WTC11 (cell line): ENCODE measurements around the gene GRIK5. TPM values are rescaled to one million over a fixed set of nuclear protein-coding genes. Genes with fewer than 3 reads are reported as not detected.
"Not testable (repeated sequence)": the region's sequence is repeated elsewhere in the genome, so short reads cannot be mapped to it uniquely, and the experiment has no call there.

Source experiments
- ATAC-seq: fragments of 200-7000 bp; cut with Tn5 transposase; 2 replicates; pipeline ENCODE4 v1.10.0; 2021; ENCODE audit warnings: mild to moderate bottlenecking, moderate library complexity
- CTCF ChIA-PET: fragments of 300-600 bp; sonication (Branson Sonifier 250); formaldehyde crosslinking; loops from one replicate; lab custom pipeline; 2021; ENCODE audit warnings: antibody characterized with exemption; lab: Charles Lee
- POLR2A ChIA-PET: fragments of 350-600 bp; sonication (Branson Sonifier 250); formaldehyde crosslinking; loops from one replicate; lab custom pipeline; 2021; ENCODE audit warnings: antibody characterized with exemption; lab: Charles Lee
- DNase-seq: peaks from one replicate; pipeline ENCODE4 v3.0.0; 2021; ENCODE audit warnings: low spot score
- H3K27ac Mint-ChIP-seq: 2 replicates; pipeline ENCODE4 v1.8.0; 2021; ENCODE audit warnings: mixed read lengths
- H3K27me3 Mint-ChIP-seq: 2 replicates; pipeline ENCODE4 v1.8.0; 2021; ENCODE audit warnings: low read depth, mild to moderate bottlenecking, moderate library complexity, mixed read lengths
- H3K36me3 Mint-ChIP-seq: 2 replicates; pipeline ENCODE4 v1.8.0; 2021; ENCODE audit warnings: mixed read lengths
- H3K4me1 Mint-ChIP-seq: 2 replicates; pipeline ENCODE4 v1.8.0; 2022; ENCODE audit warnings: mixed read lengths
- H3K4me3 Mint-ChIP-seq: 2 replicates; pipeline ENCODE4 v1.8.0; 2021; ENCODE audit warnings: mild to moderate bottlenecking, moderate library complexity, mixed read lengths
- H3K9me3 Mint-ChIP-seq: 2 replicates; pipeline ENCODE4 v1.8.0; 2021; ENCODE audit warnings: mixed read lengths
- CREM ChIP-seq: sonication (generic); formaldehyde crosslinking; IDR thresholded peaks from 2 replicates; pipeline ENCODE4 v1.8.1; 2022; ENCODE audit warnings: mild to moderate bottlenecking, missing genetic modification reagents, moderate library complexity
- ESRRA ChIP-seq: sonication (generic); formaldehyde crosslinking; IDR thresholded peaks from 2 replicates; pipeline ENCODE4 v1.8.1; 2022; ENCODE audit warnings: mild to moderate bottlenecking, missing genetic modification reagents, borderline replicate concordance
- HMGA2 ChIP-seq: fragments of 250-450 bp; sonication (Bioruptor Pico); IDR thresholded peaks from 2 replicates; pipeline ENCODE4 v1.4.0; 2021; ENCODE audit warnings: mild to moderate bottlenecking, moderate library complexity
- MXD4 ChIP-seq: fragments of 250-450 bp; sonication (Bioruptor Pico); IDR thresholded peaks from 2 replicates; pipeline ENCODE4 v1.8.0; 2021; ENCODE audit warnings: mild to moderate bottlenecking, moderate library complexity, borderline replicate concordance
- NFYB ChIP-seq: sonication (generic); formaldehyde crosslinking; conservative IDR thresholded peaks from 2 replicates; pipeline ENCODE4 v1.8.0; 2022; ENCODE audit warnings: low read depth, missing genetic modification reagents
- NR1H2 ChIP-seq: sonication (generic); formaldehyde crosslinking; IDR thresholded peaks from 2 replicates; pipeline ENCODE4 v1.9.0; 2021; ENCODE audit warnings: mild to moderate bottlenecking, moderate library complexity, missing genetic modification reagents
- RORB ChIP-seq: fragments of 250-450 bp; sonication (Bioruptor Pico); IDR thresholded peaks from 2 replicates; pipeline ENCODE4 v1.9.0; 2021; ENCODE audit warnings: mild to moderate bottlenecking
- TEAD1 ChIP-seq: sonication (generic); formaldehyde crosslinking; IDR thresholded peaks from 2 replicates; pipeline ENCODE4 v1.8.0; 2022; ENCODE audit warnings: mild to moderate bottlenecking, missing genetic modification reagents
- ZNF423 ChIP-seq: fragments of 250-450 bp; sonication (Bioruptor Pico); IDR thresholded peaks from 2 replicates; pipeline ENCODE4 v2.1.2; 2022; ENCODE audit warnings: mild to moderate bottlenecking, moderate library complexity
- ZNF671 ChIP-seq: fragments of 250-450 bp; sonication (Bioruptor Pico); IDR thresholded peaks from 2 replicates; pipeline ENCODE4 v1.8.0; 2021; ENCODE audit warnings: mild to moderate bottlenecking
- total RNA-seq: library from RNA; stranded (reverse); gene quantifications from 3 replicates; pipeline ENCODE4 v1.2.3, GENCODE V29; 2021
- TF ChIP-seq, protein P1 (sequence below): sonication (generic); formaldehyde crosslinking; IDR thresholded peaks from 2 replicates; pipeline ENCODE4 v1.8.1; 2023; ENCODE audit warnings: mild to moderate bottlenecking, missing genetic modification reagents, moderate library complexity
- TF ChIP-seq, protein P2 (sequence below): fragments of 250-450 bp; sonication (Bioruptor Pico); IDR thresholded peaks from 2 replicates; pipeline ENCODE4 v1.9.0; 2021; ENCODE audit warnings: mild to moderate bottlenecking
- TF ChIP-seq, protein P3 (sequence below): sonication (generic); formaldehyde crosslinking; IDR thresholded peaks from 2 replicates; pipeline ENCODE4 v1.8.0; 2022; ENCODE audit warnings: mild to moderate bottlenecking, missing genetic modification reagents
- TF ChIP-seq, protein P4 (sequence below): sonication (generic); formaldehyde crosslinking; IDR thresholded peaks from 2 replicates; pipeline ENCODE4 v1.8.1; 2022; ENCODE audit warnings: low read depth, mild to moderate bottlenecking, moderate library complexity, missing genetic modification reagents, borderline replicate concordance
- TF ChIP-seq, protein P5 (sequence below): sonication (generic); formaldehyde crosslinking; IDR thresholded peaks from 2 replicates; pipeline ENCODE4 v1.8.1; 2022; ENCODE audit warnings: low read depth, missing genetic modification reagents, borderline replicate concordance
- TF ChIP-seq, protein P6 (sequence below): fragments of 250-450 bp; sonication (Bioruptor Pico); IDR thresholded peaks from 2 replicates; pipeline ENCODE4 v2.1.2; 2022; ENCODE audit warnings: mild to moderate bottlenecking, moderate library complexity
- TF ChIP-seq, protein P7 (sequence below): sonication (generic); formaldehyde crosslinking; IDR thresholded peaks from 2 replicates; pipeline ENCODE4 v1.8.0; 2022; ENCODE audit warnings: mild to moderate bottlenecking, missing genetic modification reagents
- TF ChIP-seq, protein P8 (sequence below): sonication (generic); formaldehyde crosslinking; conservative IDR thresholded peaks from 2 replicates; pipeline ENCODE4 v1.8.1; 2022; ENCODE audit warnings: mild to moderate bottlenecking, missing genetic modification reagents
- TF ChIP-seq, protein P9 (sequence below): fragments of 250-450 bp; sonication (Bioruptor Pico); IDR thresholded peaks from 2 replicates; pipeline ENCODE4 v1.9.0; 2021; ENCODE audit warnings: moderate library complexity, mild to moderate bottlenecking, inconsistent platforms, borderline replicate concordance
- TF ChIP-seq, protein P10 (sequence below): fragments of 250-450 bp; sonication (Bioruptor Pico); IDR thresholded peaks from 2 replicates; pipeline ENCODE4 v1.9.0; 2021; ENCODE audit warnings: mild to moderate bottlenecking

The GRIK5 gene
- total RNA-seq, 1 experiment from 2014 or later, result 52.3 TPM

DNA sequence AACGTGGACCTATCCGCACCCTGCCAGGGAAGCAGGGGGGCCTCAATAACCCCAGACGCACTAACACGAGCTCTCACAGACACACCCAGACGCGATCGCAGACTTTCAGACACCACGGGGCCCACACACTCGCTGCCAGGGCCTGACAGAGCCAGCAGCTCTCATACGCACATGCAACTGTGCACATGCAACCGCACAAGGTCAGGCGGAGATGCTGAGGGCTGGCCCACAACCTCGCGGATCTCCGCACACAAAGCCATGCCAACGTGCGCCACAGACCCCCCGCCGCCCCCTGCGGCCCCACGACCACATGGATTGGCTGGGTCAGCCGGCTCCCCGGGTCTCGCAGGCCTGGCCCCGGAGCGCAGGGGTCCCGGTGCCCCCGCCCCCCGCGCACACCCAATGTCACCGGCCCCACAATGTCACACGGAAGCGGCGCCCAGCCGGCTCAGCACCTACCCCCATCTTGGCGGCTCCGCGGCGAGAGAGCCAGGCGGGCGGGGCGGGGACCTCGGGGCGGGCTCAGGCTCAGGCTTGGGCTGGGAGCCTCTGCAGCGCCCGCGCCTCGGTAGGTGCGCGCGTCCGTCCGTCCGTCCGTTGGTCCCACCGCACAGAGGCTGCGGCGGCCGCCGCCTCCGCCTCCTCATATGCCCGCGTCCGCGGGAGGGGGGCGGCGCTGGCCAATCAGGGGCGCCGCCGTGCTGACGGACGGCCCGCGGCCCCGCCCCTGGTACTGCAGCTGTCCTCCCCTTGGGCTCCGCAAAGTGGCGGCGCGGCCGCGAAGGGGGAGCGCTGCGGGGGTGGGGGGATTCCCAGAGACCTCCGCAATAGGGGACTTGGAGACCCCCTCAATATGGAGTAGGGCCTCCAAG lies 76.2 kb downstream of the GRIK5 start, which contains the start of gene ATP1A3 (continued):
- TF ChIP-seq, protein P1, sequence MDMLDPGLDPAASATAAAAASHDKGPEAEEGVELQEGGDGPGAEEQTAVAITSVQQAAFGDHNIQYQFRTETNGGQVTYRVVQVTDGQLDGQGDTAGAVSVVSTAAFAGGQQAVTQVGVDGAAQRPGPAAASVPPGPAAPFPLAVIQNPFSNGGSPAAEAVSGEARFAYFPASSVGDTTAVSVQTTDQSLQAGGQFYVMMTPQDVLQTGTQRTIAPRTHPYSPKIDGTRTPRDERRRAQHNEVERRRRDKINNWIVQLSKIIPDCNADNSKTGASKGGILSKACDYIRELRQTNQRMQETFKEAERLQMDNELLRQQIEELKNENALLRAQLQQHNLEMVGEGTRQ (CRISPR knock-in tag), result peak; percentile 29; the same call in 1 of the 2 replicates
- peak; percentile 57 for TF ChIP-seq NFYB

DNA sequence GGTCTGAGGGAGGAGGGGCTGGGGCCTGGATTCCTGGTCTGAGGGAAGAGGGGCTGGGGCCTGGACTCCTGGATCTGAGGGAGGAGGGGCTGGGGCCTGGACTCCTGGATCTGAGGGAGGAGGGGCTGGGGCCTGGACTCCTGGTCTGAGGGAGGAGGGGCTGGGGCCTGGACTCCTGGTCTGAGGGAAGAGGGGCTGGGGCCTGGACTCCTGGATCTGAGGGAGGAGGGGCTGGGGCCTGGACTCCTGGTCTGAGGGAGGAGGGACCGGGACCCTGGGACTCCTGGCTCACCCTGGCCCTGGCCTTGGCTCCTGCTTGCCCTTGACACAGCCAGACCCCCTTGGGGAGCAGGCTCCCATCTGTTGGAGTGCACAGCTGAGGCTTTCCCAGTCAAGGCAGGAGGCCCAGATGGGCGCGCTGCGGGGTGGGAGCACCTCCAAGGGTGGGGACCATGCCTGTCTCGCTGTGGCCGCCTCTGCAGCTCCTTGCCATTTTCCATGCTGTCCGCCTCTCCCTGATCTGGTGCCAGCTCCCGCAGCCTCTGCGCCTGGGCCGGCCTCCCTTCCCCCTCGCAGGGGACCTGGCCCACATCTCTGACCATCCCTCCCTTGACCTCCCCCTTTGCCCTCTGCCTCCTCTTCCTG lies 78.0 kb downstream of the GRIK5 start:
- H3K4me3 Mint-ChIP-seq, ATAC-seq, H3K9me3 Mint-ChIP-seq, H3K36me3 Mint-ChIP-seq, H3K27ac Mint-ChIP-seq, DNase-seq, POLR2A ChIA-PET: not testable (repeated sequence)
- H3K4me1 Mint-ChIP-seq, result peaks cover 15% of the 10 kb centered on the region
- H3K27me3 Mint-ChIP-seq, result peaks cover 33% of the 10 kb centered on the region
- CTCF ChIA-PET, result interaction anchor here (1.2 to 2.3 kb wide), 3 partner anchors 31 to 43 kb away, joined by 3 to 7 read pairs (median 4); partner anchors contain the start of gene RABAC1

DNA sequence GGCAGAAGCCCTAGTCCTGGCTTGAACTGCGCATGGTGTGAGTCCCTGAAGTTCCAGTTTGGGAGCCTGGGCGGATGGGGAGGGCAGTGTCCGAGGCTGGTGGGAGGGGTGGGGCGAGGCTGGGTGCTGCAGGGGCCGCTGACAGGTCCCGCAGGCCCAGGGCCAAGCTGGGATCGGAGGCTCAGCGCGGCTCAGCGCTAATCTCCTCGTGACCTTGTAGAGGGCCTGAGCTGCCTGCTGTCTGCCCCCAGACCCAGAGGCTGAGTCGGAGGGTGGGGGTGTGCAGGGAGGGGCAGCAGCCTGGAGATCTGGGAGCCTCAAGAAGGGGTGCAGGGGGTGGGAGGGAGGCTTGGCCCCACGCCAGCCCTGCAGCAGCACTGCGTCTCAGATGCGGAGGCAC lies 79.0 kb downstream of the GRIK5 start:
- Mint-ChIP-seq H3K9me3 (no peaks in the 10 kb centered on the region), H3K27ac (no peak overlapping the region), H3K4me3 (no peak overlapping the region), H3K27me3 (peaks cover 22% of the 10 kb centered on the region), H3K36me3 (peaks cover 7% of the 10 kb centered on the region), H3K4me1 (peaks cover 9% of the 10 kb centered on the region)
- CTCF ChIA-PET, result interaction anchor here (1.4 kb wide), 1 partner anchor 32 kb away, joined by 3 read pairs; the partner anchor contains the start of gene RABAC1
- DNase-seq (no peak), ATAC-seq (no peak)
- POLR2A ChIA-PET, result no interaction called here
- no peak for TF ChIP-seq NR1H2 (CRISPR knock-in tag)
- TF ChIP-seq, protein P2, sequence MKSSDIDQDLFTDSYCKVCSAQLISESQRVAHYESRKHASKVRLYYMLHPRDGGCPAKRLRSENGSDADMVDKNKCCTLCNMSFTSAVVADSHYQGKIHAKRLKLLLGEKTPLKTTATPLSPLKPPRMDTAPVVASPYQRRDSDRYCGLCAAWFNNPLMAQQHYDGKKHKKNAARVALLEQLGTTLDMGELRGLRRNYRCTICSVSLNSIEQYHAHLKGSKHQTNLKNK (CRISPR knock-in tag), result no peak
- no peak for TF ChIP-seq ZNF423 (CRISPR knock-in tag)
- TF ChIP-seq ZNF671 (CRISPR knock-in tag), result no peak
- no peak for TF ChIP-seq CREM (CRISPR knock-in tag)
- no peak for TF ChIP-seq RORB (CRISPR knock-in tag)
- TF ChIP-seq, protein P3, sequence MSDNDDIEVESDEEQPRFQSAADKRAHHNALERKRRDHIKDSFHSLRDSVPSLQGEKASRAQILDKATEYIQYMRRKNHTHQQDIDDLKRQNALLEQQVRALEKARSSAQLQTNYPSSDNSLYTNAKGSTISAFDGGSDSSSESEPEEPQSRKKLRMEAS (CRISPR knock-in tag), result no peak
- TF ChIP-seq, protein P4, sequence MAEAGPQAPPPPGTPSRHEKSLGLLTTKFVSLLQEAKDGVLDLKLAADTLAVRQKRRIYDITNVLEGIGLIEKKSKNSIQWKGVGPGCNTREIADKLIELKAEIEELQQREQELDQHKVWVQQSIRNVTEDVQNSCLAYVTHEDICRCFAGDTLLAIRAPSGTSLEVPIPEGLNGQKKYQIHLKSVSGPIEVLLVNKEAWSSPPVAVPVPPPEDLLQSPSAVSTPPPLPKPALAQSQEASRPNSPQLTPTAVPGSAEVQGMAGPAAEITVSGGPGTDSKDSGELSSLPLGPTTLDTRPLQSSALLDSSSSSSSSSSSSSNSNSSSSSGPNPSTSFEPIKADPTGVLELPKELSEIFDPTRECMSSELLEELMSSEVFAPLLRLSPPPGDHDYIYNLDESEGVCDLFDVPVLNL (CRISPR knock-in tag), result no peak
- TF ChIP-seq, protein P5, sequence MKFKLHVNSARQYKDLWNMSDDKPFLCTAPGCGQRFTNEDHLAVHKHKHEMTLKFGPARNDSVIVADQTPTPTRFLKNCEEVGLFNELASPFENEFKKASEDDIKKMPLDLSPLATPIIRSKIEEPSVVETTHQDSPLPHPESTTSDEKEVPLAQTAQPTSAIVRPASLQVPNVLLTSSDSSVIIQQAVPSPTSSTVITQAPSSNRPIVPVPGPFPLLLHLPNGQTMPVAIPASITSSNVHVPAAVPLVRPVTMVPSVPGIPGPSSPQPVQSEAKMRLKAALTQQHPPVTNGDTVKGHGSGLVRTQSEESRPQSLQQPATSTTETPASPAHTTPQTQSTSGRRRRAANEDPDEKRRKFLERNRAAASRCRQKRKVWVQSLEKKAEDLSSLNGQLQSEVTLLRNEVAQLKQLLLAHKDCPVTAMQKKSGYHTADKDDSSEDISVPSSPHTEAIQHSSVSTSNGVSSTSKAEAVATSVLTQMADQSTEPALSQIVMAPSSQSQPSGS, result no peak
- TF ChIP-seq TEAD1, result no peak
- no peak for TF ChIP-seq ESRRA (CRISPR knock-in tag)
- TF ChIP-seq, protein P6, sequence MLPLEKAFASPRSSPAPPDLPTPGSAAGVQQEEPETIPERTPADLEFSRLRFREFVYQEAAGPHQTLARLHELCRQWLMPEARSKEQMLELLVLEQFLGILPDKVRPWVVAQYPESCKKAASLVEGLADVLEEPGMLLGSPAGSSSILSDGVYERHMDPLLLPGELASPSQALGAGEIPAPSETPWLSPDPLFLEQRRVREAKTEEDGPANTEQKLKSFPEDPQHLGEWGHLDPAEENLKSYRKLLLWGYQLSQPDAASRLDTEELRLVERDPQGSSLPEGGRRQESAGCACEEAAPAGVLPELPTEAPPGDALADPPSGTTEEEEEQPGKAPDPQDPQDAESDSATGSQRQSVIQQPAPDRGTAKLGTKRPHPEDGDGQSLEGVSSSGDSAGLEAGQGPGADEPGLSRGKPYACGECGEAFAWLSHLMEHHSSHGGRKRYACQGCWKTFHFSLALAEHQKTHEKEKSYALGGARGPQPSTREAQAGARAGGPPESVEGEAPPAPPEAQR, result no peak
- no peak for TF ChIP-seq HMGA2 (CRISPR knock-in tag)
- TF ChIP-seq, protein P7, sequence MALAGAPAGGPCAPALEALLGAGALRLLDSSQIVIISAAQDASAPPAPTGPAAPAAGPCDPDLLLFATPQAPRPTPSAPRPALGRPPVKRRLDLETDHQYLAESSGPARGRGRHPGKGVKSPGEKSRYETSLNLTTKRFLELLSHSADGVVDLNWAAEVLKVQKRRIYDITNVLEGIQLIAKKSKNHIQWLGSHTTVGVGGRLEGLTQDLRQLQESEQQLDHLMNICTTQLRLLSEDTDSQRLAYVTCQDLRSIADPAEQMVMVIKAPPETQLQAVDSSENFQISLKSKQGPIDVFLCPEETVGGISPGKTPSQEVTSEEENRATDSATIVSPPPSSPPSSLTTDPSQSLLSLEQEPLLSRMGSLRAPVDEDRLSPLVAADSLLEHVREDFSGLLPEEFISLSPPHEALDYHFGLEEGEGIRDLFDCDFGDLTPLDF (CRISPR knock-in tag), result no peak
- TF ChIP-seq, protein P8, sequence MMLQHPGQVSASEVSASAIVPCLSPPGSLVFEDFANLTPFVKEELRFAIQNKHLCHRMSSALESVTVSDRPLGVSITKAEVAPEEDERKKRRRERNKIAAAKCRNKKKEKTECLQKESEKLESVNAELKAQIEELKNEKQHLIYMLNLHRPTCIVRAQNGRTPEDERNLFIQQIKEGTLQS (CRISPR knock-in tag), result no peak
- TF ChIP-seq MXD4 (CRISPR knock-in tag), result no peak
- TF ChIP-seq, protein P9, sequence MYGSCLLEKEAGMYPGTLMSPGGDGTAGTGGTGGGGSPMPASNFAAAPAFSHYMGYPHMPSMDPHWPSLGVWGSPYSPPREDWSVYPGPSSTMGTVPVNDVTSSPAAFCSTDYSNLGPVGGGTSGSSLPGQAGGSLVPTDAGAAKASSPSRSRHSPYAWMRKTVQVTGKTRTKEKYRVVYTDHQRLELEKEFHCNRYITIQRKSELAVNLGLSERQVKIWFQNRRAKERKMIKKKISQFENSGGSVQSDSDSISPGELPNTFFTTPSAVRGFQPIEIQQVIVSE (CRISPR knock-in tag), result no peak
- TF ChIP-seq, protein P10, sequence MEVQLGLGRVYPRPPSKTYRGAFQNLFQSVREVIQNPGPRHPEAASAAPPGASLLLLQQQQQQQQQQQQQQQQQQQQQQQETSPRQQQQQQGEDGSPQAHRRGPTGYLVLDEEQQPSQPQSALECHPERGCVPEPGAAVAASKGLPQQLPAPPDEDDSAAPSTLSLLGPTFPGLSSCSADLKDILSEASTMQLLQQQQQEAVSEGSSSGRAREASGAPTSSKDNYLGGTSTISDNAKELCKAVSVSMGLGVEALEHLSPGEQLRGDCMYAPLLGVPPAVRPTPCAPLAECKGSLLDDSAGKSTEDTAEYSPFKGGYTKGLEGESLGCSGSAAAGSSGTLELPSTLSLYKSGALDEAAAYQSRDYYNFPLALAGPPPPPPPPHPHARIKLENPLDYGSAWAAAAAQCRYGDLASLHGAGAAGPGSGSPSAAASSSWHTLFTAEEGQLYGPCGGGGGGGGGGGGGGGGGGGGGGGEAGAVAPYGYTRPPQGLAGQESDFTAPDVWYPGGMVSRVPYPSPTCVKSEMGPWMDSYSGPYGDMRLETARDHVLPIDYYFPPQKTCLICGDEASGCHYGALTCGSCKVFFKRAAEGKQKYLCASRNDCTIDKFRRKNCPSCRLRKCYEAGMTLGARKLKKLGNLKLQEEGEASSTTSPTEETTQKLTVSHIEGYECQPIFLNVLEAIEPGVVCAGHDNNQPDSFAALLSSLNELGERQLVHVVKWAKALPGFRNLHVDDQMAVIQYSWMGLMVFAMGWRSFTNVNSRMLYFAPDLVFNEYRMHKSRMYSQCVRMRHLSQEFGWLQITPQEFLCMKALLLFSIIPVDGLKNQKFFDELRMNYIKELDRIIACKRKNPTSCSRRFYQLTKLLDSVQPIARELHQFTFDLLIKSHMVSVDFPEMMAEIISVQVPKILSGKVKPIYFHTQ (CRISPR knock-in tag), result no peak
